SK-N-SH (cell line): ENCODE measurements around the gene PDE10A. TPM values are rescaled to one million over a fixed set of nuclear protein-coding genes. Genes with fewer than 3 reads are reported as not detected.

Experiments used
- CTCF ChIA-PET: fragments of 300-600, 350-600 bp; formaldehyde crosslinking; extraction: SDS; loops from one replicate; lab custom pipeline; 2021; lab: Yijun Ruan, JAX
- POLR2A ChIA-PET: fragments of 350-600 bp; sonication (Branson Sonifier 250); formaldehyde crosslinking; extraction: SDS; loops from one replicate; lab custom pipeline; 2020; ENCODE audit warnings: antibody characterized with exemption, inconsistent platforms; lab: Yijun Ruan, JAX
- DNase-seq: peaks from one replicate; pipeline ENCODE4 v3.0.0; 2012
- H2AFZ ChIP-seq: fragments of 200-600 bp; sonication (generic); 2 replicates; pipeline ENCODE4 v1.8.1; 2016; ENCODE audit warnings: antibody characterized with exemption, mild to moderate bottlenecking, low read depth
- H3F3A ChIP-seq: fragments of 200-600 bp; sonication (generic); replicated peaks from 2 replicates; pipeline ENCODE3; 2016; ENCODE audit warnings: antibody characterized with exemption, mild to moderate bottlenecking; ENCODE audit not compliant: insufficient read depth
- H3K27ac ChIP-seq, 2 experiments: fragments of 200-500 bp in 1 of 2; fragments of 200-600 bp in 1 of 2; sonication (Bioruptor generic) in 1 of 2; sonication (generic), shearing (Covaris generic) in 1 of 2; 2 replicates each; pipeline versions ENCODE4 v1.5.1 to v1.6.1; 2014 to 2016; ENCODE audit warnings: low read depth in 2 of 2, inconsistent platforms in 1 of 2, low read length in 1 of 2, mild to moderate bottlenecking in 1 of 2, mixed read lengths in 1 of 2
- H3K27me3 ChIP-seq: fragments of 200-600 bp; sonication (generic), shearing (Covaris generic); 2 replicates; pipeline ENCODE4 v1.6.1; 2016; ENCODE audit warnings: mixed run types; ENCODE audit not compliant: insufficient read depth
- H3K36me3 ChIP-seq, 2 experiments: fragments of 200-500 bp in 1 of 2; fragments of 200-600 bp in 1 of 2; sonication (Bioruptor generic) in 1 of 2; sonication (generic) in 1 of 2; replicated peaks in 1 of 2; 2 replicates each; pipeline versions ENCODE3 to v1.5.1; 2014 to 2016; ENCODE audit warnings: low read length in 1 of 2, mild to moderate bottlenecking in 1 of 2; ENCODE audit not compliant: insufficient read depth in 2 of 2, control insufficient read depth in 1 of 2
- H3K4me1 ChIP-seq, 2 experiments: fragments of 200-500 bp in 1 of 2; fragments of 200-600 bp in 1 of 2; sonication (Bioruptor generic) in 1 of 2; sonication (generic), shearing (Covaris generic) in 1 of 2; 2 replicates each; pipeline versions ENCODE4 v1.5.1 to v1.6.1; 2014 to 2016; ENCODE audit warnings: low read depth in 1 of 2, low read length in 1 of 2, mixed run types in 1 of 2; ENCODE audit not compliant: insufficient read depth in 2 of 2, control insufficient read depth in 1 of 2
- H3K4me2 ChIP-seq: fragments of 200-600 bp; sonication (generic), shearing (Covaris generic); 2 replicates; pipeline ENCODE4 v1.6.1; 2017; ENCODE audit warnings: mixed run types
- H3K4me3 ChIP-seq, 2 experiments: fragments of 200-500 bp in 1 of 2; fragments of 200-600 bp in 1 of 2; sonication (Bioruptor generic) in 1 of 2; sonication (generic), shearing (Covaris generic) in 1 of 2; 2 replicates each; pipeline versions ENCODE4 v1.5.1 to v1.8.1; 2014 to 2016; ENCODE audit warnings: low read depth in 2 of 2, inconsistent platforms in 1 of 2, low read length in 1 of 2, mild to moderate bottlenecking in 1 of 2, mixed read lengths in 1 of 2, moderate library complexity in 1 of 2
- H3K79me2 ChIP-seq: fragments of 200-600 bp; sonication (generic); 2 replicates; pipeline ENCODE4 v1.8.1; 2017; ENCODE audit warnings: mild to moderate bottlenecking; ENCODE audit not compliant: insufficient read depth
- H3K9ac ChIP-seq: fragments of 200-600 bp; sonication (generic); 2 replicates; pipeline ENCODE4 v1.6.1; 2017; ENCODE audit warnings: mixed run types
- H3K9me2 ChIP-seq: fragments of 200-600 bp; sonication (generic); 2 replicates; pipeline ENCODE4 v1.6.1; 2017; ENCODE audit warnings: mixed run types
- H3K9me3 ChIP-seq: fragments of 200-600 bp; sonication (generic); 2 replicates; pipeline ENCODE4 v1.6.1; 2017; ENCODE audit warnings: mixed run types, mild to moderate bottlenecking, moderate library complexity
- H4K20me1 ChIP-seq: fragments of 200-600 bp; sonication (generic); 2 replicates; pipeline ENCODE4 v1.6.1; 2017; ENCODE audit warnings: mild to moderate bottlenecking, mixed run types; ENCODE audit not compliant: insufficient read depth
- CHD2 ChIP-seq: fragments of 150-350 bp; IDR thresholded peaks from 2 replicates; pipeline ENCODE4 v1.6.1; 2018; ENCODE audit warnings: low read length; ENCODE audit not compliant: partially characterized antibody
- ELF1 ChIP-seq: IDR thresholded peaks from 2 replicates; pipeline ENCODE4 v1.4.0; 2012
- EP300 ChIP-seq, 2 experiments: IDR thresholded peaks; 2 replicates each; pipeline versions ENCODE4 v1.4.0 to v1.6.1; 2012; ENCODE audit warnings: borderline replicate concordance in 1 of 2, low read depth in 1 of 2, low read length in 1 of 2
- EZH2phosphoT487 ChIP-seq: fragments of 200-600 bp; sonication (generic); IDR thresholded peaks from 2 replicates; pipeline ENCODE4 v1.6.1; 2017; ENCODE audit warnings: low read depth, mixed run types, mild to moderate bottlenecking, antibody characterized with exemption, moderate library complexity, borderline replicate concordance
- FOXM1 ChIP-seq: IDR thresholded peaks from 2 replicates; pipeline ENCODE4 v1.4.0; 2012; ENCODE audit warnings: low read depth, mild to moderate bottlenecking
- GABPA ChIP-seq: IDR thresholded peaks from 2 replicates; pipeline ENCODE4 v1.4.0; 2012; ENCODE audit warnings: low read depth, mild to moderate bottlenecking
- GATA2 ChIP-seq: sonication (generic); formaldehyde crosslinking; IDR thresholded peaks from 2 replicates; pipeline ENCODE4 v1.5.0; 2020; ENCODE audit warnings: mild to moderate bottlenecking, missing genetic modification reagents
- JUND ChIP-seq: IDR thresholded peaks from 2 replicates; pipeline ENCODE4 v1.4.0; 2012
- MEF2A ChIP-seq: IDR thresholded peaks from 2 replicates; pipeline ENCODE4 v1.4.0; 2012; ENCODE audit warnings: low read depth, borderline replicate concordance
- NFIC ChIP-seq: IDR thresholded peaks from 2 replicates; pipeline ENCODE4 v1.4.0; 2012; ENCODE audit warnings: borderline replicate concordance
- NRF1 ChIP-seq: IDR thresholded peaks from 2 replicates; pipeline ENCODE4 v1.6.1; 2012; ENCODE audit warnings: low read depth, mild to moderate bottlenecking, low read length
- POLR2AphosphoS5 ChIP-seq: IDR thresholded peaks from 2 replicates; pipeline ENCODE4 v1.6.1; 2012; ENCODE audit warnings: low read depth, low read length
- RAD21 ChIP-seq: IDR thresholded peaks from 2 replicates; pipeline ENCODE4 v1.6.1; 2012; ENCODE audit warnings: mild to moderate bottlenecking, low read length
- RCOR1 ChIP-seq: fragments of 150-350 bp; IDR thresholded peaks from 2 replicates; pipeline ENCODE4 v1.6.1; 2017; ENCODE audit warnings: antibody characterized with exemption, low read length
- SIN3A ChIP-seq: IDR thresholded peaks from 2 replicates; pipeline ENCODE4 v1.6.1; 2012; ENCODE audit warnings: low read depth, mild to moderate bottlenecking, low read length, moderate library complexity, borderline replicate concordance
- TEAD4 ChIP-seq: IDR thresholded peaks from 2 replicates; pipeline ENCODE4 v1.4.0; 2012; ENCODE audit warnings: mild to moderate bottlenecking, borderline replicate concordance; ENCODE audit not compliant: insufficient read depth
- YY1 ChIP-seq: IDR thresholded peaks from 2 replicates; pipeline ENCODE4 v1.4.0; 2012; ENCODE audit warnings: low read depth, mild to moderate bottlenecking
- WGBS: methylation state at CpG from one replicate; pipeline ENCODE4 v1.1.6; 2017; ENCODE audit warnings: low lambda C conversion rate; 5-methylcytosine and 5-hydroxymethylcytosine counted together
- polyA plus RNA-seq, 3 experiments: library from polyadenylated mRNA; depleted of rRNA; stranded (reverse); fragments of >200 nt; gene quantifications; 2 replicates each; pipeline ENCODE4 v1.2.3, GENCODE V29; 2012
- TF ChIP-seq, protein P1 (sequence below): IDR thresholded peaks from 2 replicates; pipeline ENCODE4 v1.4.0; 2012; ENCODE audit warnings: low read depth, borderline replicate concordance
- TF ChIP-seq, protein P2 (sequence below): IDR thresholded peaks from 2 replicates; pipeline ENCODE4; 2012
- TF ChIP-seq, protein P3 (sequence below): IDR thresholded peaks from 2 replicates; pipeline ENCODE4 v1.6.1; 2012; ENCODE audit warnings: mild to moderate bottlenecking, low read depth, low read length, moderate library complexity

The PDE10A gene
- polyA plus RNA-seq, 1 of the 3 experiments (the other 2 are of a cell fraction) = 0.43 TPM

DNA sequence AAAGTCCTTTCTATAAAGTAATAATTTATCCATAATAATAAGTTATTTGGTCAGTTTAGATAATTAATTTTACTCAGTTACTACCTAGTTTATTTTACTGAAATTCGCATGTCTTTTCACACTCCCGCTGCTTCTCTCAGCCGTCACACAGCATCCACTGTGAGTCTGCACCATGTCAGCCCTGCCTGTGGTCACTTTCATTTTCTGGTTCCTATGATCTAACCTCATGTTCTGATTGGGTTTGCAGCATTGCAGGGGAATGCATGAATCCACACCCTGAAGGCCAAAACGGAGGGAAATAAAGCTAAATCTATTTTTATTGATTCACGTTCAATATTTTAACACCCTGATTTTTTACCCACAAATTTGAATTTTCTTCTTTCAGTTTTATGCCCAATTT lies 47.4 kb downstream of the PDE10A start:
- Histone ChIP-seq H3K27me3 (no peaks in the 10 kb centered on the region), H3K4me3 (no peak overlapping the region), H3K4me1 (no peaks in the 10 kb centered on the region), H3K9ac (no peak overlapping the region), H4K20me1 (no peaks in the 10 kb centered on the region), H2AFZ (no peak overlapping the region), H3K9me3 (no peaks in the 10 kb centered on the region), H3K79me2 (no peaks in the 10 kb centered on the region), H3F3A (no peaks in the 10 kb centered on the region), H3K36me3 (no peaks in the 10 kb centered on the region), H3K9me2 (no peaks in the 10 kb centered on the region), H3K27ac (no peak overlapping the region), H3K4me2 (no peak overlapping the region)
- DNase-seq = no peak
- CTCF ChIA-PET = no interaction called here
- TF ChIP-seq RCOR1 (no peak), TEAD4 (no peak), NFIC (no peak), EZH2phosphoT487 (no peak), EP300 (IDR thresholded peaks at IDR 0.05; ENCODE audit: borderline replicate concordance in 1 of 2, low read depth in 1 of 2, low read length in 1 of 2) (no peak), POLR2AphosphoS5 (no peak)
- TF ChIP-seq, protein P1, sequence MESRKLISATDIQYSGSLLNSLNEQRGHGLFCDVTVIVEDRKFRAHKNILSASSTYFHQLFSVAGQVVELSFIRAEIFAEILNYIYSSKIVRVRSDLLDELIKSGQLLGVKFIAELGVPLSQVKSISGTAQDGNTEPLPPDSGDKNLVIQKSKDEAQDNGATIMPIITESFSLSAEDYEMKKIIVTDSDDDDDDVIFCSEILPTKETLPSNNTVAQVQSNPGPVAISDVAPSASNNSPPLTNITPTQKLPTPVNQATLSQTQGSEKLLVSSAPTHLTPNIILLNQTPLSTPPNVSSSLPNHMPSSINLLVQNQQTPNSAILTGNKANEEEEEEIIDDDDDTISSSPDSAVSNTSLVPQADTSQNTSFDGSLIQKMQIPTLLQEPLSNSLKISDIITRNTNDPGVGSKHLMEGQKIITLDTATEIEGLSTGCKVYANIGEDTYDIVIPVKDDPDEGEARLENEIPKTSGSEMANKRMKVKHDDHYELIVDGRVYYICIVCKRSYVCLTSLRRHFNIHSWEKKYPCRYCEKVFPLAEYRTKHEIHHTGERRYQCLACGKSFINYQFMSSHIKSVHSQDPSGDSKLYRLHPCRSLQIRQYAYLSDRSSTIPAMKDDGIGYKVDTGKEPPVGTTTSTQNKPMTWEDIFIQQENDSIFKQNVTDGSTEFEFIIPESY = no peak
- POLR2A ChIA-PET = no interaction called here
- WGBS = 61% methylated on average over 5 of the region's 5 CpGs

DNA sequence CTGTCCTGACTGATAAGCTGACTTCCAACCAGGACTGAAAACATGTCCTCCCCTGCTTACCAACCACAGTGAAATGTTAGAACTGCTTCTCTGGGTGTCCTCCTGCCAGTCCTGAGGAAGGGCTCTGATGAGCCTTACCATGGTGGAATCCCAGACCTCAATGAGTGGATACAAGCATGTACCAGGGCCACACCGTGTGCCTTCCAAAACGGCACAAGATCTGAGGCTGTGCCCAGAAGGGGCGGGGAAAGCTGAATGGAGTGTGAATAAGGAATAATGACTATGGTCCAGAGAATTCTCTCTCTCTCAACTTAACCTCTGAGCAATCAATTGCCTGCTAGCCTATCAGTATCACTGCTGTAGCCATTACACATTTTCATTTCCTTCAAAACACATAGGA lies 51.7 kb downstream of the PDE10A start:
- POLR2A ChIA-PET = no interaction called here
- H3K9me2 ChIP-seq = no peaks in the 10 kb centered on the region
- H4K20me1 ChIP-seq = no peaks in the 10 kb centered on the region
- no peak overlapping the region for H3K4me2 ChIP-seq
- DNase-seq = no peak
- H3K36me3 ChIP-seq = no peaks in the 10 kb centered on the region
- 50% methylated on average over 3 of the region's 3 CpGs for WGBS
- H3K4me3 ChIP-seq = no peak overlapping the region
- no peaks in the 10 kb centered on the region for H3K27me3 ChIP-seq
- H3K4me1 ChIP-seq = no peaks in the 10 kb centered on the region
- no peaks in the 10 kb centered on the region for H3K79me2 ChIP-seq
- no peaks in the 10 kb centered on the region for H3F3A ChIP-seq
- no peak overlapping the region for H3K9ac ChIP-seq
- TF ChIP-seq JUND (no peak), FOXM1 (no peak), GATA2 (CRISPR knock-in tag) (no peak), SIN3A (no peak), NFIC (no peak), EZH2phosphoT487 (no peak), RAD21 (no peak), NRF1 (no peak), CHD2 (no peak), ELF1 (no peak), YY1 (no peak), GABPA (no peak), MEF2A (no peak), TEAD4 (no peak), RCOR1 (no peak), EP300 (IDR thresholded peaks at IDR 0.05; ENCODE audit: borderline replicate concordance in 1 of 2, low read depth in 1 of 2, low read length in 1 of 2) (no peak)
- TF ChIP-seq, protein P2, sequence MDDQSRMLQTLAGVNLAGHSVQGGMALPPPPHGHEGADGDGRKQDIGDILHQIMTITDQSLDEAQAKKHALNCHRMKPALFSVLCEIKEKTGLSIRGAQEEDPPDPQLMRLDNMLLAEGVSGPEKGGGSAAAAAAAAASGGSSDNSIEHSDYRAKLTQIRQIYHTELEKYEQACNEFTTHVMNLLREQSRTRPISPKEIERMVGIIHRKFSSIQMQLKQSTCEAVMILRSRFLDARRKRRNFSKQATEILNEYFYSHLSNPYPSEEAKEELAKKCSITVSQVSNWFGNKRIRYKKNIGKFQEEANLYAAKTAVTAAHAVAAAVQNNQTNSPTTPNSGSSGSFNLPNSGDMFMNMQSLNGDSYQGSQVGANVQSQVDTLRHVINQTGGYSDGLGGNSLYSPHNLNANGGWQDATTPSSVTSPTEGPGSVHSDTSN = no peak
- TF ChIP-seq, protein P3, sequence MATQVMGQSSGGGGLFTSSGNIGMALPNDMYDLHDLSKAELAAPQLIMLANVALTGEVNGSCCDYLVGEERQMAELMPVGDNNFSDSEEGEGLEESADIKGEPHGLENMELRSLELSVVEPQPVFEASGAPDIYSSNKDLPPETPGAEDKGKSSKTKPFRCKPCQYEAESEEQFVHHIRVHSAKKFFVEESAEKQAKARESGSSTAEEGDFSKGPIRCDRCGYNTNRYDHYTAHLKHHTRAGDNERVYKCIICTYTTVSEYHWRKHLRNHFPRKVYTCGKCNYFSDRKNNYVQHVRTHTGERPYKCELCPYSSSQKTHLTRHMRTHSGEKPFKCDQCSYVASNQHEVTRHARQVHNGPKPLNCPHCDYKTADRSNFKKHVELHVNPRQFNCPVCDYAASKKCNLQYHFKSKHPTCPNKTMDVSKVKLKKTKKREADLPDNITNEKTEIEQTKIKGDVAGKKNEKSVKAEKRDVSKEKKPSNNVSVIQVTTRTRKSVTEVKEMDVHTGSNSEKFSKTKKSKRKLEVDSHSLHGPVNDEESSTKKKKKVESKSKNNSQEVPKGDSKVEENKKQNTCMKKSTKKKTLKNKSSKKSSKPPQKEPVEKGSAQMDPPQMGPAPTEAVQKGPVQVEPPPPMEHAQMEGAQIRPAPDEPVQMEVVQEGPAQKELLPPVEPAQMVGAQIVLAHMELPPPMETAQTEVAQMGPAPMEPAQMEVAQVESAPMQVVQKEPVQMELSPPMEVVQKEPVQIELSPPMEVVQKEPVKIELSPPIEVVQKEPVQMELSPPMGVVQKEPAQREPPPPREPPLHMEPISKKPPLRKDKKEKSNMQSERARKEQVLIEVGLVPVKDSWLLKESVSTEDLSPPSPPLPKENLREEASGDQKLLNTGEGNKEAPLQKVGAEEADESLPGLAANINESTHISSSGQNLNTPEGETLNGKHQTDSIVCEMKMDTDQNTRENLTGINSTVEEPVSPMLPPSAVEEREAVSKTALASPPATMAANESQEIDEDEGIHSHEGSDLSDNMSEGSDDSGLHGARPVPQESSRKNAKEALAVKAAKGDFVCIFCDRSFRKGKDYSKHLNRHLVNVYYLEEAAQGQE = no peak
- TF ChIP-seq, protein P1 = no peak
- no peaks in the 10 kb centered on the region for H3K9me3 ChIP-seq
- CTCF ChIA-PET = no interaction called here
- H2AFZ ChIP-seq = no peak overlapping the region
- H3K27ac ChIP-seq = no peak overlapping the region
